Measurements from ENCODE around the gene CHURC1.

DNA sequence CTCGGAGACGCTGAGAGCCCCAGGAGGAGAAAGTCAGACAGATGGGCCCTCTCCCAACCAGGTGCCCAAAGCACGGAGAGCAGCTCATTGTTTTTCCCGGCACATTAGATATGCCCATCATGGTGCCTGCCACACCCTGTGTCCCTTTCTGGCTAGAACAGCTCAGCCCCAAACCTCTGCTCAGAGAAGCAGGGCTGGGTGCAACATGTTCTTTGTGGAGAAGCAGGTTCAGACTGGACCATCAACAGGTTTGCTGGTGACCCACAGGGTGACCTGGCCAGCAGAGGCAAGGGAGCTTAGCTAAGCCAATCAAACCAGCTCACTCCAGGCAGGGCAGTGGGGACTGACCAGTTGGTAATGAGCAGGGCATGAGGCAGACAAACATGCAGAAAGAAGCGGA is 44.5 kb downstream of the CHURC1 start:
- TF ChIP-seq, protein P1, sequence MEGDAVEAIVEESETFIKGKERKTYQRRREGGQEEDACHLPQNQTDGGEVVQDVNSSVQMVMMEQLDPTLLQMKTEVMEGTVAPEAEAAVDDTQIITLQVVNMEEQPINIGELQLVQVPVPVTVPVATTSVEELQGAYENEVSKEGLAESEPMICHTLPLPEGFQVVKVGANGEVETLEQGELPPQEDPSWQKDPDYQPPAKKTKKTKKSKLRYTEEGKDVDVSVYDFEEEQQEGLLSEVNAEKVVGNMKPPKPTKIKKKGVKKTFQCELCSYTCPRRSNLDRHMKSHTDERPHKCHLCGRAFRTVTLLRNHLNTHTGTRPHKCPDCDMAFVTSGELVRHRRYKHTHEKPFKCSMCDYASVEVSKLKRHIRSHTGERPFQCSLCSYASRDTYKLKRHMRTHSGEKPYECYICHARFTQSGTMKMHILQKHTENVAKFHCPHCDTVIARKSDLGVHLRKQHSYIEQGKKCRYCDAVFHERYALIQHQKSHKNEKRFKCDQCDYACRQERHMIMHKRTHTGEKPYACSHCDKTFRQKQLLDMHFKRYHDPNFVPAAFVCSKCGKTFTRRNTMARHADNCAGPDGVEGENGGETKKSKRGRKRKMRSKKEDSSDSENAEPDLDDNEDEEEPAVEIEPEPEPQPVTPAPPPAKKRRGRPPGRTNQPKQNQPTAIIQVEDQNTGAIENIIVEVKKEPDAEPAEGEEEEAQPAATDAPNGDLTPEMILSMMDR (IDR thresholded peaks at IDR 0.05): no peak
- TF ChIP-seq POLR2A (IDR thresholded peaks at IDR 0.05): no peak
